IMR-90 (cell line): ENCODE results near the gene RNF149. TPM values are rescaled to one million over a fixed set of nuclear protein-coding genes. Genes with fewer than 3 reads are reported as not detected.

ENCODE experiments used
- ATAC-seq: fragments of 200-7000 bp; cut with Tn5 transposase; 2 replicates; pipeline ENCODE4 v1.9.1; 2020; ENCODE audit warnings: low read depth, mild to moderate bottlenecking, moderate library complexity
- BruUV-seq: library from RNA; stranded (reverse); fragments of 400-500 nt; replicated peaks from 2 replicates; lab custom pipeline; 2021; lab: Mats Ljungman, UMichigan
- CTCF ChIA-PET: fragments of 300-600 bp; formaldehyde crosslinking; extraction: SDS; loops from one replicate; lab custom pipeline; 2021; ENCODE audit warnings: antibody characterized with exemption; lab: Yijun Ruan, JAX
- POLR2A ChIA-PET: fragments of 300-600 bp; sonication (Branson Sonifier 250); formaldehyde crosslinking; loops from one replicate; lab custom pipeline; 2022; ENCODE audit warnings: antibody characterized with exemption; ENCODE audit not compliant: unreplicated experiment; lab: Charles Lee
- DNase-seq: peaks from one replicate; pipeline ENCODE4 v3.0.0; 2013
- H2AFZ ChIP-seq: replicated peaks from 2 replicates; pipeline ENCODE3; 2013; ENCODE audit warnings: low read length, mild to moderate bottlenecking; ENCODE audit not compliant: poor library complexity
- H2AK5ac ChIP-seq: 2 replicates; pipeline ENCODE4 v1.6.1; 2013; ENCODE audit warnings: low read depth, low read length, inconsistent platforms
- H2AK9ac ChIP-seq: replicated peaks from 2 replicates; pipeline ENCODE3; 2013; ENCODE audit warnings: mild to moderate bottlenecking, low read depth, low read length, moderate library complexity; ENCODE audit not compliant: poor library complexity
- H2BK120ac ChIP-seq: 2 replicates; pipeline ENCODE4 v1.6.1; 2013; ENCODE audit warnings: low read depth, low read length, inconsistent platforms
- H2BK15ac ChIP-seq: 3 replicates; pipeline ENCODE4 v1.6.1; 2013; ENCODE audit warnings: low read depth, low read length, inconsistent platforms
- H2BK20ac ChIP-seq: 2 replicates; pipeline ENCODE4 v1.6.1; 2013; ENCODE audit warnings: low read depth, mild to moderate bottlenecking, inconsistent platforms, low read length, moderate library complexity
- H2BK5ac ChIP-seq: 2 replicates; pipeline ENCODE4 v1.6.1; 2013; ENCODE audit warnings: mild to moderate bottlenecking, low read depth, low read length, inconsistent platforms; ENCODE audit not compliant: poor library complexity, severe bottlenecking
- H3K14ac ChIP-seq: replicated peaks from 2 replicates; pipeline ENCODE4 v1.6.1; 2013; ENCODE audit warnings: low read depth, low read length, inconsistent platforms
- H3K18ac ChIP-seq: 2 replicates; pipeline ENCODE4 v1.6.1; 2013; ENCODE audit warnings: low read depth, low read length, control low read depth
- H3K23ac ChIP-seq: 2 replicates; pipeline ENCODE4 v1.6.1; 2013; ENCODE audit warnings: low read depth, low read length, inconsistent platforms
- H3K27ac ChIP-seq: 2 replicates; pipeline ENCODE4 v1.5.1; 2013; ENCODE audit warnings: mild to moderate bottlenecking, control low read depth, low read length; ENCODE audit not compliant: insufficient read depth
- H3K27me3 ChIP-seq: 2 replicates; pipeline ENCODE4 v1.6.1; 2013; ENCODE audit warnings: low read length; ENCODE audit not compliant: control insufficient read depth, insufficient read depth
- H3K36me3 ChIP-seq: 2 replicates; pipeline ENCODE4 v1.6.1; 2013; ENCODE audit warnings: low read length, mixed read lengths; ENCODE audit not compliant: control insufficient read depth, insufficient read depth
- H3K4ac ChIP-seq: 2 replicates; pipeline ENCODE4 v1.6.1; 2013; ENCODE audit warnings: low read depth, low read length, inconsistent platforms
- H3K4me1 ChIP-seq: 2 replicates; pipeline ENCODE4 v1.6.1; 2013; ENCODE audit warnings: low read length, mixed read lengths; ENCODE audit not compliant: control insufficient read depth, insufficient read depth
- H3K4me2 ChIP-seq: 2 replicates; pipeline ENCODE4 v1.6.1; 2013; ENCODE audit warnings: low read depth, mild to moderate bottlenecking, control low read depth, low read length, moderate library complexity
- H3K4me3 ChIP-seq: 2 replicates; pipeline ENCODE4 v1.5.1; 2013; ENCODE audit warnings: low read depth, mild to moderate bottlenecking, control low read depth, low read length, moderate library complexity; ENCODE audit not compliant: insufficient read depth
- H3K56ac ChIP-seq: 2 replicates; pipeline ENCODE4 v1.6.1; 2013; ENCODE audit warnings: low read length, inconsistent platforms; ENCODE audit not compliant: insufficient read depth; ENCODE audit errors: extremely low read depth
- H3K79me1 ChIP-seq, 2 experiments: 2 replicates each; pipeline ENCODE4 v1.6.1; 2013; ENCODE audit warnings: low read length in 2 of 2, inconsistent platforms in 1 of 2, low read depth in 1 of 2
- H3K9ac ChIP-seq: 2 replicates; pipeline ENCODE4 v1.6.1; 2013; ENCODE audit warnings: low read depth, low read length, control low read depth
- H3K9me1 ChIP-seq: 2 replicates; pipeline ENCODE4 v1.6.1; 2013; ENCODE audit warnings: low read length, inconsistent platforms; ENCODE audit not compliant: insufficient read depth
- H3K9me3 ChIP-seq: 2 replicates; pipeline ENCODE4 v1.6.1; 2013; ENCODE audit warnings: low read length; ENCODE audit not compliant: control insufficient read depth, insufficient read depth
- H4K20me1 ChIP-seq: 2 replicates; pipeline ENCODE4 v1.6.1; 2013; ENCODE audit warnings: low read length, inconsistent platforms; ENCODE audit not compliant: insufficient read depth
- H4K5ac ChIP-seq: 2 replicates; pipeline ENCODE4 v1.6.1; 2013; ENCODE audit warnings: mild to moderate bottlenecking, low read depth, low read length, control low read depth
- H4K8ac ChIP-seq, 2 experiments: 2 replicates each; pipeline ENCODE4 v1.6.1; 2013; ENCODE audit warnings: low read depth in 2 of 2, low read length in 2 of 2, control low read depth in 1 of 2, inconsistent platforms in 1 of 2
- H4K91ac ChIP-seq: 2 replicates; pipeline ENCODE4 v1.6.1; 2013; ENCODE audit warnings: low read depth, low read length, inconsistent platforms; ENCODE audit not compliant: insufficient read depth
- BHLHE40 ChIP-seq: fragments of 150-350 bp; IDR thresholded peaks from 2 replicates; pipeline ENCODE4 v1.6.1; 2016; ENCODE audit warnings: mild to moderate bottlenecking, low read depth, low read length
- CEBPB ChIP-seq: IDR thresholded peaks from 2 replicates; pipeline ENCODE4 v1.6.1; 2012; ENCODE audit warnings: low read depth, low read length, improper control_type of control experiment
- CHD1 ChIP-seq: IDR thresholded peaks from 2 replicates; pipeline ENCODE4 v1.6.1; 2012; ENCODE audit warnings: low read depth, low read length, improper control_type of control experiment
- CTCF ChIP-seq: conservative IDR thresholded peaks from 2 replicates; pipeline ENCODE4 v1.5.1; 2012; ENCODE audit warnings: mild to moderate bottlenecking, low read depth, low read length, improper control_type of control experiment
- ELK1 ChIP-seq: fragments of 150-350 bp; IDR thresholded peaks from 2 replicates; pipeline ENCODE4 v1.6.1; 2016; ENCODE audit warnings: low read depth, mild to moderate bottlenecking, low read length, moderate library complexity, borderline replicate concordance
- FOS ChIP-seq: fragments of 150-350 bp; IDR thresholded peaks from 2 replicates; pipeline ENCODE4 v1.6.1; 2016; ENCODE audit warnings: low read depth, low read length
- MAFK ChIP-seq: IDR thresholded peaks from 2 replicates; pipeline ENCODE4 v1.6.1; 2012; ENCODE audit warnings: low read depth, low read length, improper control_type of control experiment
- MAZ ChIP-seq: IDR thresholded peaks from 2 replicates; pipeline ENCODE4 v1.6.1; 2012; ENCODE audit warnings: low read depth, mild to moderate bottlenecking, low read length, improper control_type of control experiment, moderate library complexity, borderline replicate concordance
- MXI1 ChIP-seq: IDR thresholded peaks from 2 replicates; pipeline ENCODE4 v1.6.1; 2012; ENCODE audit warnings: low read depth, mild to moderate bottlenecking, low read length, moderate library complexity, borderline replicate concordance
- POLR2A ChIP-seq: IDR thresholded peaks from 2 replicates; pipeline ENCODE4 v1.6.1; 2012; ENCODE audit warnings: mild to moderate bottlenecking, low read depth, low read length
- RAD21 ChIP-seq: IDR thresholded peaks from 2 replicates; pipeline ENCODE4 v1.6.1; 2012; ENCODE audit warnings: low read length, improper control_type of control experiment
- RCOR1 ChIP-seq: IDR thresholded peaks from 2 replicates; pipeline ENCODE4 v1.6.1; 2012; ENCODE audit warnings: mild to moderate bottlenecking, low read length, improper control_type of control experiment; ENCODE audit not compliant: insufficient replicate concordance
- RFX5 ChIP-seq: IDR thresholded peaks from 2 replicates; pipeline ENCODE4 v1.8.0; 2012; ENCODE audit warnings: low read depth, mild to moderate bottlenecking, low read length, moderate library complexity
- SMC3 ChIP-seq: fragments of 150-350 bp; IDR thresholded peaks from 2 replicates; pipeline ENCODE4 v1.6.1; 2016; ENCODE audit warnings: low read depth, mild to moderate bottlenecking, antibody characterized with exemption, low read length, moderate library complexity
- USF2 ChIP-seq: fragments of 150-350 bp; IDR thresholded peaks from 2 replicates; pipeline ENCODE4 v1.6.1; 2017; ENCODE audit warnings: mild to moderate bottlenecking, antibody characterized with exemption, low read length, low read depth
- WGBS, 2 experiments: methylation state at CpG; one replicate each; pipeline versions ENCODE4 v1.1.5 to v1.1.7; 2013; ENCODE audit warnings: missing lambda C conversion rate in 2 of 2; ENCODE audit not compliant: insufficient read length in 1 of 2; ENCODE audit errors: extremely low coverage in 2 of 2; 5-methylcytosine and 5-hydroxymethylcytosine counted together
- dilution Hi-C: fragments of 300-500 bp; cut with HindIII; formaldehyde crosslinking; loops from one replicate; pipeline ENCODE4 v1.14.3; 2018; ENCODE audit warnings: low sequenced_read_pairs; ENCODE audit not compliant: unreplicated experiment
- in situ Hi-C: fragments of 300-500 bp; cut with MboI; formaldehyde crosslinking; loops from 3 replicates; pipeline ENCODE4 v1.14.3; 2019; ENCODE audit warnings: low sequenced_read_pairs, inconsistent platforms, mixed read lengths
- intact Hi-C: fragments of 100-400 bp; cut with micrococcal nuclease; formaldehyde crosslinking; loops from 2 replicates; pipeline ENCODE4 v1.10.0; 2022
- polyA plus RNA-seq, 3 experiments: library from polyadenylated mRNA; depleted of rRNA; stranded (reverse); fragments of >200 nt; gene quantifications; 2 replicates each; pipeline ENCODE4 v1.2.3, GENCODE V29; 2012; ENCODE audit warnings: low replicate concordance in 1 of 3
- total RNA-seq: library from RNA; depleted of rRNA; stranded (reverse); fragments of >200 nt; gene quantifications from 2 replicates; pipeline ENCODE4 v1.2.3, GENCODE V29; 2012

The RNF149 gene
- total and polyA plus RNA-seq, 2 of the 4 experiments (the other 2 are of a cell fraction): 14.5 to 18.6 TPM

GRCh38 chr2:101329026-101329425 lies 20.5 kb upstream of the RNF149 start:
- no peak overlapping the region for H3K23ac ChIP-seq
- H4K5ac ChIP-seq: no peak overlapping the region
- no peak overlapping the region for H2AFZ ChIP-seq
- no peak overlapping the region for H2BK20ac ChIP-seq
- WGBS, 2 experiments: 92% methylated on average over 2 of the region's 4 CpGs; no CpG with 5 or more reads in 1 of the 2 experiments
- H3K4me3 ChIP-seq: no peak overlapping the region
- H3K14ac ChIP-seq: no peak overlapping the region
- dilution Hi-C loops: no loop called here
- no peaks in the 10 kb centered on the region; the same call in 1 of the 2 replicates for H3K9me3 ChIP-seq
- no peak; the same call in 1 of the 2 replicates for ATAC-seq
- no peak overlapping the region for H3K56ac ChIP-seq
- H2AK9ac ChIP-seq: no peak overlapping the region
- H3K36me3 ChIP-seq: no peaks in the 10 kb centered on the region
- H2AK5ac ChIP-seq: no peak overlapping the region
- H3K18ac ChIP-seq: no peak overlapping the region
- H2BK120ac ChIP-seq: no peak overlapping the region
- TF ChIP-seq RAD21 (no peak), SMC3 (no peak), MAFK (no peak), ELK1 (no peak), MXI1 (no peak), FOS (no peak), CTCF (no peak), CHD1 (no peak), RFX5 (no peak), POLR2A (no peak), USF2 (no peak), RCOR1 (no peak), CEBPB (no peak), MAZ (no peak), BHLHE40 (no peak)
- POLR2A ChIA-PET: no interaction called here
- intact Hi-C loops: no loop called here
- H3K27ac ChIP-seq: no peak overlapping the region
- no peak overlapping the region for H4K91ac ChIP-seq
- H3K9ac ChIP-seq: no peak overlapping the region
- CTCF ChIA-PET: no interaction called here
- in situ Hi-C loops: no loop called here
- no peaks in the 10 kb centered on the region for H3K27me3 ChIP-seq
- H3K4me2 ChIP-seq: no peak overlapping the region
- BruUV-seq: no TSS peak
- DNase-seq: no peak
- H4K8ac ChIP-seq: peak overlapping the region in 1 of 2 experiments; percentile 71; a peak in 2 of 4 replicates
- no peaks in the 10 kb centered on the region for H4K20me1 ChIP-seq
- 0 out of 2 replicates have a peak, but pooled peaks cover 3% of the 10 kb centered on the region for H3K9me1 ChIP-seq
- H3K4me1 ChIP-seq: no peaks in the 10 kb centered on the region
- no peak overlapping the region for H2BK15ac ChIP-seq
- H2BK5ac ChIP-seq: no peak overlapping the region
- no peak overlapping the region for H3K4ac ChIP-seq
- H3K79me1 ChIP-seq: no peaks in the 10 kb centered on the region
